ENCODE results near the gene ZNF638. TPM values are rescaled to one million over a fixed set of nuclear protein-coding genes. Genes with fewer than 3 reads are reported as not detected.

ZNF638 gene
- total RNA-seq, 3 donors from 2014 or later (not counting 1 experiment from before 2014, with no cell fraction given) = 104 to 126 (median 113) TPM

GRCh38 chr2:71460595-71461303 is 129.2 kb downstream of the ZNF638 start:
- Histone ChIP-seq H3K27ac (ENCODE audit: low read length) (no peak overlapping the region), H3K36me3 (ENCODE audit: control insufficient read depth, insufficient read depth, low read length) (no peaks in the 10 kb centered on the region), H3K4me3 (ENCODE audit: low read length) (no peak overlapping the region), H3K9me3 (ENCODE audit: control insufficient read depth, insufficient read depth, low read length) (peaks cover 6% of the 10 kb centered on the region), H3K4me1 (ENCODE audit: control insufficient read depth, insufficient read depth, low read length) (peaks cover 6% of the 10 kb centered on the region), H3K27me3 (ENCODE audit: control insufficient read depth, insufficient read depth, low read length) (peaks cover 9% of the 10 kb centered on the region)
- H3K27me3 Mint-ChIP-seq (ENCODE audit: low read depth in 2 of 2) = peaks cover 7 to 16% of the 10 kb centered on the region in 2 donors
- H3K27ac Mint-ChIP-seq = no peak overlapping the region
- peak in 2 of 3 donors; percentile 34 to 63 for ATAC-seq
- 77% methylated on average over 9 of the region's 9 CpGs for WGBS (ENCODE audit: insufficient coverage)
- H3K4me3 Mint-ChIP-seq = no peak overlapping the region
- peaks cover 0 to 8% of the 10 kb centered on the region in 2 donors for H3K4me1 Mint-ChIP-seq
- no peak for TF ChIP-seq CTCF (IDR thresholded peaks at IDR 0.05)
- H3K9me3 Mint-ChIP-seq = no peaks in the 10 kb centered on the region
- intact Hi-C loops (cut with micrococcal nuclease) = no loop called here
- no peaks in the 10 kb centered on the region for H3K36me3 Mint-ChIP-seq
- no peak for DNase-seq

GRCh38 chr2:71461304-71461671 is 129.7 kb downstream of the ZNF638 start:
- Histone ChIP-seq H3K27me3 (ENCODE audit: control insufficient read depth, insufficient read depth, low read length) (peaks cover 12% of the 10 kb centered on the region), H3K4me3 (ENCODE audit: low read length) (no peak overlapping the region), H3K4me1 (ENCODE audit: control insufficient read depth, insufficient read depth, low read length) (peaks cover 8% of the 10 kb centered on the region), H3K36me3 (ENCODE audit: control insufficient read depth, insufficient read depth, low read length) (no peaks in the 10 kb centered on the region), H3K27ac (ENCODE audit: low read length) (no peak overlapping the region), H3K9me3 (ENCODE audit: control insufficient read depth, insufficient read depth, low read length) (peaks cover 6% of the 10 kb centered on the region)
- H3K27me3 Mint-ChIP-seq (ENCODE audit: low read depth in 2 of 2) = peaks cover 2 to 11% of the 10 kb centered on the region in 2 donors
- no peaks in the 10 kb centered on the region for H3K9me3 Mint-ChIP-seq
- no peak for ATAC-seq
- intact Hi-C loops (cut with micrococcal nuclease) = no loop called here
- TF ChIP-seq CTCF (IDR thresholded peaks at IDR 0.05) = no peak
- WGBS (ENCODE audit: insufficient coverage) = 92% methylated on average over 5 of the region's 5 CpGs
- H3K36me3 Mint-ChIP-seq = no peaks in the 10 kb centered on the region
- no peak for DNase-seq
- peaks cover 0 to 3% of the 10 kb centered on the region in 2 donors for H3K4me1 Mint-ChIP-seq
- H3K27ac Mint-ChIP-seq = no peak overlapping the region
- no peak overlapping the region for H3K4me3 Mint-ChIP-seq

GRCh38 chr2:71462056-71462605 is 130.5 kb downstream of the ZNF638 start:
- H3K27me3 ChIP-seq (ENCODE audit: control insufficient read depth, insufficient read depth, low read length) = peaks cover 13% of the 10 kb centered on the region
- H3K9me3 ChIP-seq (ENCODE audit: control insufficient read depth, insufficient read depth, low read length) = peaks cover 6% of the 10 kb centered on the region
- no peak for ATAC-seq
- intact Hi-C loops (cut with micrococcal nuclease) = no loop called here
- DNase-seq = no peak
- peaks cover 5% of the 10 kb centered on the region in 2 donors for H3K4me1 Mint-ChIP-seq
- peaks cover 4 to 11% of the 10 kb centered on the region in 2 donors for H3K27me3 Mint-ChIP-seq (ENCODE audit: low read depth in 2 of 2)
- no peak overlapping the region for H3K27ac Mint-ChIP-seq
- H3K4me3 Mint-ChIP-seq = no peak overlapping the region
- no peak overlapping the region for H3K4me3 ChIP-seq (ENCODE audit: low read length)
- no peaks in the 10 kb centered on the region for H3K9me3 Mint-ChIP-seq
- H3K27ac ChIP-seq (ENCODE audit: low read length) = no peak overlapping the region
- peaks cover 11% of the 10 kb centered on the region for H3K4me1 ChIP-seq (ENCODE audit: control insufficient read depth, insufficient read depth, low read length)
- H3K36me3 ChIP-seq (ENCODE audit: control insufficient read depth, insufficient read depth, low read length) = no peaks in the 10 kb centered on the region
- TF ChIP-seq CTCF (IDR thresholded peaks at IDR 0.05) = no peak
- H3K36me3 Mint-ChIP-seq = no peaks in the 10 kb centered on the region
- WGBS (ENCODE audit: insufficient coverage) = 96% methylated on average over 8 of the region's 8 CpGs

Data from natural killer cell (primary cell).